Naive thymus-derived CD8-positive, alpha-beta T cell (primary cell): ENCODE data around the gene TFIP11. TPM values are rescaled to one million over a fixed set of nuclear protein-coding genes. Genes with fewer than 3 reads are reported as not detected.

Experiments used
- ATAC-seq, 2 donors: fragments of 150-1000 bp; cut with Tn5 transposase in 1 of 2; sonication (Bioruptor Pico), chemical (Tn5 transposase) in 1 of 2; 1 replicate in 1 of 2; 2 replicates in 1 of 2; pipeline ENCODE4 v1.10.0; 2021; ENCODE audit warnings: mild to moderate bottlenecking in 2 of 2, moderate library complexity in 2 of 2
- POLR2A ChIA-PET: fragments of 350-600 bp; sonication (Branson Sonifier 250); formaldehyde crosslinking; loops from one replicate; lab custom pipeline; 2021; ENCODE audit warnings: antibody characterized with exemption; lab: Charles Lee
- DNase-seq, 10 donors: peaks; one replicate each; pipeline versions ENCODE4 v3.0.0 to v3.0.0-alpha.2; 2020 to 2022
- H3K27ac Mint-ChIP-seq, 10 donors: one replicate each; pipeline ENCODE4 v1.8.0; 2020 to 2022; ENCODE audit warnings: mild to moderate bottlenecking in 10 of 10, mixed read lengths in 10 of 10, moderate library complexity in 4 of 10, inconsistent platforms in 1 of 10
- H3K27me3 Mint-ChIP-seq, 5 donors: one replicate each; pipeline ENCODE4 v1.8.0; 2021 to 2022; ENCODE audit warnings: mixed read lengths in 5 of 5
- H3K36me3 Mint-ChIP-seq, 3 donors: one replicate each; pipeline ENCODE4 v1.8.0; 2020 to 2022; ENCODE audit warnings: mixed read lengths in 3 of 3, mild to moderate bottlenecking in 2 of 3, inconsistent platforms in 1 of 3
- H3K4me1 Mint-ChIP-seq, 4 donors: one replicate each; pipeline ENCODE4 v1.8.0; 2021 to 2022; ENCODE audit warnings: mixed read lengths in 4 of 4
- H3K4me3 Mint-ChIP-seq, 10 donors: one replicate each; pipeline ENCODE4 v1.8.0; 2020 to 2022; ENCODE audit warnings: mild to moderate bottlenecking in 10 of 10, mixed read lengths in 10 of 10, moderate library complexity in 6 of 10, inconsistent platforms in 1 of 10
- H3K9me3 Mint-ChIP-seq, 9 donors: one replicate each; pipeline ENCODE4 v1.8.0; 2020 to 2022; ENCODE audit warnings: mixed read lengths in 9 of 9, mild to moderate bottlenecking in 3 of 9, inconsistent platforms in 1 of 9, moderate library complexity in 1 of 9
- polyA plus RNA-seq, 3 donors: library from polyadenylated mRNA; unstranded; fragments of 300-500 nt; fragmentation: Illumina TruSeq; gene quantifications; one replicate each; pipeline ENCODE4 v1.2.3, GENCODE V29; 2021
- total RNA-seq, 8 experiments: library from RNA in 2 of 8; stranded (reverse) in 2 of 8; gene quantifications; one replicate each; pipeline ENCODE4 v1.2.3 and lab custom pipeline; 2021 to 2026

TFIP11 gene
- total and polyA plus RNA-seq, 5 experiments from 2014 or later, result 15.3 to 67.8 (median 33.9) TPM

DNA sequence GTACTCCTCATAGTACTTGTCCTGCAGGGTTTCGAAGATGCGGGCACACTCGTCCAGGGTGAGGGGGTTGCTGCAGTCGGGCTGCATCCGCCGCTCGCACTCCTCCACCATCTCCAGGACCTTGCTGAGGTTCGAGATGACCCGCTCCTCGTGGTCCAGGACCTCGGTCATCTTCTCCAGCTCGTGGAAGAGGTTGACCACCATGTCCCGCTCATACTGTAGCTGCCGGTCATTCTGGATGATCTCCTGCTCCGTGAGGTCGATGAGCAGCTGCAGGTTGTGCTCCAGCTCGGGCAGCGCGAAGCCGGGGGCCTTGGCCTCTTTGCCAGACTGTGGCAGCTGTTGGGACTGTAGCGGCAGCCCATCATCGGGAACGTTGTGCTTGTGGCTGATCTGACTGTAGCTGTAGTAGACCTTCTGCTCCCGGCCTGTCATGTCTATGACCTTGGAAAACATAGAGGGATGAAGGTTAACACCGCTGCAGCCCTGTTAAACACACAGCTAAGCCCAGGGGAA, 13.0 kb downstream of the TFIP11 start:
- Mint-ChIP-seq H3K27ac (no peak overlapping the region), H3K4me1 (peaks cover 17 to 31% (median 20%) of the 10 kb centered on the region in 4 donors), H3K9me3 (no peaks in the 10 kb centered on the region), H3K36me3 (peaks cover 0 to 91% (median 30%) of the 10 kb centered on the region in 3 donors), H3K4me3 (no peak overlapping the region), H3K27me3 (no peaks in the 10 kb centered on the region)
- POLR2A ChIA-PET, result interaction anchor here (1.0 to 1.1 kb wide), 2 partner anchors 15 to 173 kb away, joined by 3 to 4 read pairs; partner anchors contain the start of genes HPS4 and SRRD
- no peak for ATAC-seq
- no peak for DNase-seq

- H3K27ac Mint-ChIP-seq, result no peak overlapping the region
- DNase-seq, result no peak
- peaks cover 0 to 6% (median 3%) of the 10 kb centered on the region in 4 donors for H3K4me1 Mint-ChIP-seq
- no peaks in the 10 kb centered on the region for H3K9me3 Mint-ChIP-seq
- POLR2A ChIA-PET, result interaction anchor here (1.2 kb wide), 1 partner anchor 13 kb away, joined by 5 read pairs; the partner anchor contains the start of genes HPS4 and SRRD
- no peak overlapping the region for H3K4me3 Mint-ChIP-seq
- no peak for ATAC-seq
- peaks cover 0 to 89% (median 17%) of the 10 kb centered on the region in 3 donors for H3K36me3 Mint-ChIP-seq
- no peaks in the 10 kb centered on the region for H3K27me3 Mint-ChIP-seq
Observed at GRCh38 chr22:26496456-26496855, 15.8 kb downstream of the TFIP11 start.

DNA sequence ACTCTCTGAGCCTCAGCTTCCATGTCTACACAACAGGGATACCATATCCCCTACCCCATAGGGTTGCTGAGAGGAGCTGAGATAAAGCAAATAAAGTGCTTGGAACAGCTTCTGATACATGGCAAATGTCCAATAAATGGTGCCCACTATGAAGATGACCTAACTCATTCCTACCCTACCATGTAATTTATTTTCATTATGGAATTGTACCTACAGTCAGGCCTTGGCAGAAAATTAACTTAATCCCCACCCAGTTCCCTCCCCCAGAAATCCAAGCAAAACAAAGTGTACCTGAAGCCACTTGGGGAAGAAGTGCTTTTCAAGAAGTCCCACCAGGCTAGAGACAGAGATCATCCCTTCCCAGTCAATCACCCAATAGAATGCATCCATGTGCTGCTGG, 17.8 kb downstream of the TFIP11 start:
- Mint-ChIP-seq H3K4me3 (no peak overlapping the region), H3K27ac (peak overlapping the region in 4 of 10 donors; percentile 15 to 63 (median 36)), H3K4me1 (peaks cover 0 to 4% (median 2%) of the 10 kb centered on the region in 4 donors), H3K36me3 (peaks cover 0 to 94% (median 19%) of the 10 kb centered on the region in 3 donors), H3K9me3 (no peaks in the 10 kb centered on the region), H3K27me3 (no peaks in the 10 kb centered on the region)
- DNase-seq, result no peak
- no peak for ATAC-seq
- POLR2A ChIA-PET, result interaction anchor here (1.7 kb wide), 1 partner anchor 11 kb away, joined by 9 read pairs; the partner anchor contains the start of genes HPS4 and SRRD

DNA sequence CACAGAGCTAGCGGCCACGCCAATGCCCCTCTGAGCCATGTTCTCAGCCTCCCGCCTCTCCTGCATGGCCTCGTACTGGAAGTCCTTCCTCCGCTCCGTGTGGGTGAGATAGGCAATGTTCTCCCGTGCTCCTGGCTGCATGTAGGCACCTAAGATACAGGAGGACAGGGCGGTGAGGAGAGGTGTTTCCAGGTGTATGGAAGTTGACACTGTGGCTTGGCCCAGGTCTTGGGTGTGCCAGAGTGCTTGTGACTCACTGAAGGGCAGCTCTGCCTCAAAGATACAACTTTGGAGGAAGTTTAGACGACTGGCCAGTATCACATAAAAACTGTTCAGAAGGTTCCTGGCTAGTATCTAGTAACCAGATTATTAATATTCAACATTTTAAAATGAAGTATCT, 20.1 kb downstream of the TFIP11 start:
- H3K9me3 Mint-ChIP-seq, result no peaks in the 10 kb centered on the region
- peaks cover 0 to 4% (median under 1%) of the 10 kb centered on the region in 4 donors for H3K4me1 Mint-ChIP-seq
- DNase-seq (no peak), ATAC-seq (no peak)
- H3K27me3 Mint-ChIP-seq, result no peaks in the 10 kb centered on the region
- peak overlapping the region in 3 of 10 donors; percentile 43 to 62 (median 60) for H3K27ac Mint-ChIP-seq
- no peak overlapping the region for H3K4me3 Mint-ChIP-seq
- POLR2A ChIA-PET, result interaction anchor here (1.2 kb wide), 1 partner anchor 61 kb away, joined by 3 read pairs; no protein-coding TSS in a partner anchor
- H3K36me3 Mint-ChIP-seq, result peaks cover 0 to 94% (median 12%) of the 10 kb centered on the region in 3 donors

GRCh38 chr22:26489447-26490036, 22.7 kb downstream of the TFIP11 start:
- Mint-ChIP-seq H3K9me3 (no peaks in the 10 kb centered on the region), H3K27ac (peak overlapping the region in 7 of 10 donors; percentile 15 to 69 (median 43)), H3K27me3 (no peaks in the 10 kb centered on the region), H3K4me1 (peaks cover 7 to 20% (median 18%) of the 10 kb centered on the region in 4 donors), H3K36me3 (peaks cover 0 to 85% (median 5%) of the 10 kb centered on the region in 3 donors), H3K4me3 (no peak overlapping the region)
- POLR2A ChIA-PET, result interaction anchor here (0.7 kb wide), 1 partner anchor 15 kb away, joined by 4 read pairs; no protein-coding TSS in a partner anchor
- DNase-seq (no peak), ATAC-seq (no peak)

DNA sequence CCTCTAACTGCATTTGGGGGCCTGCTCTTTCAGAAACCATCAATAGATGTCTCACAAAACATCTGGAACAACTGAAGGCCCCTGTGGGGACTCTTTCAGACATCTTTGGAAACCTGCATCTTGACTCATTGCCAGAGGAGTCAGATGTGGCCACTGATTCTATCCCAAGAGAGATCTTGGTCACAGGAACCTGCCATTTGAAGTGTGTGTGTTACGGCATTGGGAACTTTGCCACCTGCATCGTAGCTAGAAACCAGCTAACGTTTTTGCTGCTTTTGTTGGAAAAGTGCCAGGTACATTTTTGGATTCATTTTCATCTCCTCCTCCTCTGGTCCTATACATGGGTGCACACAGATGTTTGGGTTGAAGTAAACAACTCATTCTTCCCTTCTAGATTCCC, 24.3 kb downstream of the TFIP11 start:
- Mint-ChIP-seq H3K9me3 (no peaks in the 10 kb centered on the region), H3K27me3 (no peaks in the 10 kb centered on the region), H3K4me3 (no peak overlapping the region), H3K4me1 (peaks cover 13 to 30% (median 28%) of the 10 kb centered on the region in 4 donors), H3K36me3 (peaks cover 0 to 69% (median 5%) of the 10 kb centered on the region in 3 donors), H3K27ac (peak overlapping the region in 5 of 10 donors; percentile 27 to 71 (median 47))
- DNase-seq, result no peak
- POLR2A ChIA-PET, result no interaction called here
- no peak for ATAC-seq

- ATAC-seq, result no peak
- Mint-ChIP-seq H3K27ac (peak overlapping the region in 5 of 10 donors; percentile 5 to 95 (median 45)), H3K36me3 (peaks cover 0 to 58% (median 3%) of the 10 kb centered on the region in 3 donors), H3K9me3 (no peaks in the 10 kb centered on the region), H3K4me3 (no peak overlapping the region), H3K4me1 (peaks cover 27 to 46% (median 44%) of the 10 kb centered on the region in 4 donors), H3K27me3 (no peaks in the 10 kb centered on the region)
- POLR2A ChIA-PET, result interaction anchor here (0.7 kb wide), 1 partner anchor 22 kb away, joined by 7 read pairs; no protein-coding TSS in a partner anchor
- no peak for DNase-seq
Observed at GRCh38 chr22:26486394-26486793, 25.9 kb downstream of the TFIP11 start.

DNA sequence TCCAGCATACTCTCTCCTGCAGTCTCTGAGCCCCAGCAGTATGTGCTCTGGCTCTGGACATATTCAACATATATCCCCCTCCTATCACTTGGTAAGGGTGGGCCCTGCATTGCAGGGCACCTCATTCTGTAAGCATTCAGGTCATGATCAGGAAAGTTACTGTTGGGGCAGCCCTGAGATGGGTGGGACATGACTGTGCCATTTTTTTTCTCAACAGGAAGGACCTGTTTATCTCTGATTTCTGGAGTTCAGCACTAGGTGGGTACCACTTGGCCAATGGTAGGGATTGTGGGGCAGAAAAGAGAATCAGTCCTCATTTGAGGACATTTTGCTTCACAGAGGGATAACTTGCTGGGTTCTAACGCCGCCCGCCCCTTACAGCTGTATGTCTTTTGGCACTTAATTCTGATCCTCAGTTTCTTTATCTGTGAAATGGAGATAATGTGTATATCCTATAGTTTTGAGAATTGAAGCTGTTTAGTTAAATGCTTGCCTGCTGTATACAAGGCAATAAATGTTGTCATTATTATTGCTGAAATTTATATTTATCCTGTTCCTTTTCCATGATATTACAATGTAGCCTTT, 26.4 kb downstream of the TFIP11 start:
- no peak for ATAC-seq
- DNase-seq, result no peak
- POLR2A ChIA-PET, result interaction anchor here (0.7 kb wide), 1 partner anchor 22 kb away, joined by 7 read pairs; no protein-coding TSS in a partner anchor
- H3K27ac Mint-ChIP-seq, result peak overlapping the region in 7 of 10 donors; percentile 45 to 99 (median 66)
- peaks cover 31 to 51% (median 49%) of the 10 kb centered on the region in 4 donors for H3K4me1 Mint-ChIP-seq
- H3K4me3 Mint-ChIP-seq, result peak overlapping the region in 9 of 10 donors; percentile 1 to 94 (median 62)
- H3K9me3 Mint-ChIP-seq, result no peaks in the 10 kb centered on the region
- peaks cover 0 to 57% (median 2%) of the 10 kb centered on the region in 3 donors for H3K36me3 Mint-ChIP-seq
- H3K27me3 Mint-ChIP-seq, result no peaks in the 10 kb centered on the region

DNA sequence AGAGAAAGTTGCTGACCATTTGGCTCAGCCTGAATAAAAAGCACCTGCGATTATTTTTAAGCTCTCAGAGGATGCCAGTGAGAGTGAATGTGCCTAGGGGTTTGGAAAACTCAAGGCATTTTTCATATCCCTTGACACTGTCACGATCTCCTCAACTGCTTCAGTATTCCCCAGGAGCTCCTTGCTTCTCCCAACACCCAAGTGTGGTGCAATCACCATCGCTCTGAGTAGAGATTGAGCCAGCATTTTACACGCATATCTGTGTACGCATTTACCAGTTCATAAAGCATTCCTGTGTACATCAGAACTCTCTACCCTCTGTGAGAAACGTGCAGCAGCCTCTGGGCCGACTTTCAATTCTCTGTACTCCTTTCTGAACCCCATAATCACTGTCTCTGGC, 27.3 kb downstream of the TFIP11 start:
- no peaks in the 10 kb centered on the region for H3K27me3 Mint-ChIP-seq
- H3K27ac Mint-ChIP-seq, result peak overlapping the region in 9 of 10 donors; percentile 51 to 99 (median 90)
- ATAC-seq (no peak), DNase-seq (no peak)
- peak overlapping the region; percentile 6 to 95 (median 66) for H3K4me3 Mint-ChIP-seq
- H3K9me3 Mint-ChIP-seq, result no peaks in the 10 kb centered on the region
- peaks cover 33 to 59% (median 57%) of the 10 kb centered on the region in 4 donors for H3K4me1 Mint-ChIP-seq
- H3K36me3 Mint-ChIP-seq, result peaks cover 0 to 50% (median 0%) of the 10 kb centered on the region in 3 donors
- POLR2A ChIA-PET, result interaction anchor here (0.6 to 3.4 kb wide), 6 partner anchors 15 to 187 kb away, joined by 3 to 40 read pairs (median 14); partner anchors contain the start of genes ASPHD2 and TFIP11

GRCh38 chr22:26484360-26484706, 27.9 kb downstream of the TFIP11 start:
- ATAC-seq (no peak), DNase-seq (no peak)

GRCh38 chr22:26483439-26484359, 28.6 kb downstream of the TFIP11 start, which contains the start of the genes HPS4 and SRRD:
Gene HPS4, minus strand, starts transcription at chr22:26483783. Its CDS starts 2,021 bp downstream, at chr22:26481762.
Gene SRRD, plus strand, starts transcription at chr22:26483877. Its CDS starts 14 bp downstream, at chr22:26483891.
- ATAC-seq, result peak; percentile 80 to 83
- H3K36me3 Mint-ChIP-seq, result peaks cover 0 to 43% (median 0%) of the 10 kb centered on the region in 3 donors
- peak within 1 kb of the TSS; percentile 90 to 97 (median 94) for H3K4me3 Mint-ChIP-seq
- H3K9me3 Mint-ChIP-seq, result no peaks in the 10 kb centered on the region
- POLR2A ChIA-PET, result interaction anchor here (0.8 to 3.4 kb wide), 18 partner anchors 10 to 189 kb away, joined by 3 to 40 read pairs (median 4); partner anchors contain the start of genes ASPHD2, MIAT, TFIP11 and TPST2
- H3K27me3 Mint-ChIP-seq, result no peaks in the 10 kb centered on the region
- peak within 1 kb of the TSS; percentile 93 to 99 (median 98) for H3K27ac Mint-ChIP-seq
- peak; percentile 89 to 96 (median 94) for DNase-seq
- peaks cover 44 to 72% (median 69%) of the 10 kb centered on the region in 4 donors for H3K4me1 Mint-ChIP-seq

More at GRCh38 chr22:26484360-26484706, 27.9 kb downstream of the TFIP11 start:
- Mint-ChIP-seq H3K27me3 (no peaks in the 10 kb centered on the region), H3K27ac (peak overlapping the region; percentile 89 to 99 (median 96)), H3K4me3 (peak overlapping the region; percentile 90 to 97 (median 94)), H3K36me3 (peaks cover 0 to 47% (median 0%) of the 10 kb centered on the region in 3 donors), H3K4me1 (peaks cover 39 to 66% (median 64%) of the 10 kb centered on the region in 4 donors), H3K9me3 (no peaks in the 10 kb centered on the region)
- POLR2A ChIA-PET, result interaction anchor here (0.6 to 3.4 kb wide), 12 partner anchors 10 to 188 kb away, joined by 3 to 40 read pairs (median 4); partner anchors contain the start of genes ASPHD2, MIAT, TFIP11 and TPST2
